ENCODE results near the gene ADAMTS2.

ADAMTS2 gene

GRCh38 chr5:179300581-179301180 is 44.6 kb downstream of the ADAMTS2 start:
- H3K4me3 ChIP-seq (ENCODE audit: low read depth, low read length): no peak overlapping the region
- no peak for TF ChIP-seq CTCF (IDR thresholded peaks at IDR 0.05; ENCODE audit: insufficient read depth, low read depth, low read length, missing control alignments)
- no peak for DNase-seq (ENCODE audit: low read depth)

- no peak for TF ChIP-seq CTCF (IDR thresholded peaks at IDR 0.05; ENCODE audit: insufficient read depth, low read depth, low read length, missing control alignments)
- H3K4me3 ChIP-seq (ENCODE audit: low read depth, low read length): no peak overlapping the region
- no peak for DNase-seq (ENCODE audit: low read depth)
Measured at GRCh38 chr5:179298181-179298993, 46.9 kb downstream of the ADAMTS2 start.

- H3K4me3 ChIP-seq (ENCODE audit: low read depth, low read length): no peak overlapping the region
- no peak for TF ChIP-seq CTCF (IDR thresholded peaks at IDR 0.05; ENCODE audit: insufficient read depth, low read depth, low read length, missing control alignments)
- no peak for DNase-seq (ENCODE audit: low read depth)
Measured at GRCh38 chr5:179297486-179298180, 47.6 kb downstream of the ADAMTS2 start.

- H3K4me3 ChIP-seq (ENCODE audit: low read depth, low read length): no peak overlapping the region
- TF ChIP-seq CTCF (IDR thresholded peaks at IDR 0.05; ENCODE audit: insufficient read depth, low read depth, low read length, missing control alignments): no peak
- DNase-seq (ENCODE audit: low read depth): no peak
Measured at GRCh38 chr5:179297026-179297425, 48.2 kb downstream of the ADAMTS2 start.

GRCh38 chr5:179296150-179296821 is 49.0 kb downstream of the ADAMTS2 start:
- TF ChIP-seq CTCF (IDR thresholded peaks at IDR 0.05; ENCODE audit: insufficient read depth, low read depth, low read length, missing control alignments): no peak
- no peak for DNase-seq (ENCODE audit: low read depth)
- no peak overlapping the region for H3K4me3 ChIP-seq (ENCODE audit: low read depth, low read length)

GRCh38 chr5:179295778-179296149 is 49.5 kb downstream of the ADAMTS2 start:
- no peak for TF ChIP-seq CTCF (IDR thresholded peaks at IDR 0.05; ENCODE audit: insufficient read depth, low read depth, low read length, missing control alignments)
- DNase-seq (ENCODE audit: low read depth): no peak
- H3K4me3 ChIP-seq (ENCODE audit: low read depth, low read length): no peak overlapping the region
